ENCODE measurements around the gene EDAR.

DNA sequence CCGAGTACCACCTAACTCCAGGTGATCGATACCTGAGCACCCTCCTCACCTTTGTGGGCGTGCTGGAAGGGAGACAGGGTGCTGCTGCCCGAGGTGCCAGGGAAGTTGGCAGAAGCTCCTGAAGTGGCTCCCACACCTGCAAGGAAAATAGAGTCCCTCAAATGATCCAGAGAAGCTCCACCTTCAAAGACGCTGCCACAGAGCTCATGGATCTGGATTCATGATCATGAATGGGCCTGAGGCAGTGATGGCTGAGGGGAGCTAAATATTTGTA lies 76.5 kb downstream of the EDAR start:
- TF ChIP-seq, protein P1, sequence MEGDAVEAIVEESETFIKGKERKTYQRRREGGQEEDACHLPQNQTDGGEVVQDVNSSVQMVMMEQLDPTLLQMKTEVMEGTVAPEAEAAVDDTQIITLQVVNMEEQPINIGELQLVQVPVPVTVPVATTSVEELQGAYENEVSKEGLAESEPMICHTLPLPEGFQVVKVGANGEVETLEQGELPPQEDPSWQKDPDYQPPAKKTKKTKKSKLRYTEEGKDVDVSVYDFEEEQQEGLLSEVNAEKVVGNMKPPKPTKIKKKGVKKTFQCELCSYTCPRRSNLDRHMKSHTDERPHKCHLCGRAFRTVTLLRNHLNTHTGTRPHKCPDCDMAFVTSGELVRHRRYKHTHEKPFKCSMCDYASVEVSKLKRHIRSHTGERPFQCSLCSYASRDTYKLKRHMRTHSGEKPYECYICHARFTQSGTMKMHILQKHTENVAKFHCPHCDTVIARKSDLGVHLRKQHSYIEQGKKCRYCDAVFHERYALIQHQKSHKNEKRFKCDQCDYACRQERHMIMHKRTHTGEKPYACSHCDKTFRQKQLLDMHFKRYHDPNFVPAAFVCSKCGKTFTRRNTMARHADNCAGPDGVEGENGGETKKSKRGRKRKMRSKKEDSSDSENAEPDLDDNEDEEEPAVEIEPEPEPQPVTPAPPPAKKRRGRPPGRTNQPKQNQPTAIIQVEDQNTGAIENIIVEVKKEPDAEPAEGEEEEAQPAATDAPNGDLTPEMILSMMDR (IDR thresholded peaks at IDR 0.05) = no peak
- TF ChIP-seq POLR2A (IDR thresholded peaks at IDR 0.05) (no peak), POLR2AphosphoS5 (IDR thresholded peaks at IDR 0.05) (no peak)

Measured in sigmoid colon (tissue), 4 donors.